Endometrial microvascular endothelial cells (primary cell): ENCODE measurements around the gene MED13L. TPM values are rescaled to one million over a fixed set of nuclear protein-coding genes. Genes with fewer than 3 reads are reported as not detected.
"Not testable (repeated sequence)": the region's sequence is repeated elsewhere in the genome, so short reads cannot be mapped to it uniquely, and the experiment has no call there.

Source experiments
- in situ Hi-C: cut with HindIII; loops from 2 replicates; pipeline ENCODE4 v1.10.0; 2017; ENCODE audit warnings: low sequenced_read_pairs, low pct_unique_long_range_greater_than_20kb; ENCODE audit errors: inconsistent ontology term
- total RNA-seq: library from RNA; depleted of rRNA; stranded (reverse); fragments of >200 nt; gene quantifications from one replicate; pipeline ENCODE4 v1.2.3, GENCODE V29; 2015; ENCODE audit errors: inconsistent ontology term

Gene MED13L
- total RNA-seq, 1 donor from 2014 or later, result 43.1 TPM

GRCh38 chr12:115988212-115988611 lies 289.3 kb downstream of the MED13L start:
- in situ Hi-C loops, result no loop called here

GRCh38 chr12:115984616-115985015 lies 292.9 kb downstream of the MED13L start:
- in situ Hi-C loops, result no loop called here

GRCh38 chr12:115983226-115983798 lies 294.2 kb downstream of the MED13L start:
- in situ Hi-C loops, result no loop called here

GRCh38 chr12:115980339-115980738 lies 297.2 kb downstream of the MED13L start:
- in situ Hi-C loops, result no loop called here

- in situ Hi-C loops, result no loop called here
Measured at GRCh38 chr12:115979851-115980250, 297.6 kb downstream of the MED13L start.

GRCh38 chr12:115979351-115979750 lies 298.1 kb downstream of the MED13L start:
- in situ Hi-C loops, result no loop called here

- in situ Hi-C loops, result not testable (repeated sequence)
Measured at GRCh38 chr12:115976829-115977228, 300.7 kb downstream of the MED13L start.

- in situ Hi-C loops, result no loop called here
Measured at GRCh38 chr12:115975411-115975810, 302.1 kb downstream of the MED13L start.

GRCh38 chr12:115973968-115974724 lies 303.3 kb downstream of the MED13L start:
- in situ Hi-C loops, result no loop called here

- in situ Hi-C loops, result no loop called here
Measured at GRCh38 chr12:115973066-115973465, 304.4 kb downstream of the MED13L start.

- in situ Hi-C loops, result no loop called here
Measured at GRCh38 chr12:115972241-115972640, 305.3 kb downstream of the MED13L start.

GRCh38 chr12:115968211-115968610 lies 309.3 kb downstream of the MED13L start:
- in situ Hi-C loops, result no loop called here

GRCh38 chr12:115966376-115966775 lies 311.1 kb downstream of the MED13L start:
- in situ Hi-C loops, result no loop called here

GRCh38 chr12:115964626-115965025 lies 312.9 kb downstream of the MED13L start:
- in situ Hi-C loops, result no loop called here

- in situ Hi-C loops, result no loop called here
Measured at GRCh38 chr12:115964214-115964613, 313.3 kb downstream of the MED13L start.

- in situ Hi-C loops, result no loop called here
Measured at GRCh38 chr12:115962216-115962615, 315.3 kb downstream of the MED13L start.

- in situ Hi-C loops, result no loop called here
Measured at GRCh38 chr12:115960868-115961802, 316.4 kb downstream of the MED13L start.

GRCh38 chr12:115957686-115958290 lies 319.7 kb downstream of the MED13L start:
- in situ Hi-C loops, result no loop called here

- in situ Hi-C loops, result no loop called here
Measured at GRCh38 chr12:115956659-115957058, 320.8 kb downstream of the MED13L start.
